HEK293 (cell line): ENCODE data around the gene IGF1R.

Experiments
- CTCF ChIA-PET: fragments of 350-600 bp; formaldehyde crosslinking; extraction: SDS; loops from one replicate; lab custom pipeline; 2021; ENCODE audit warnings: antibody characterized with exemption; lab: Yijun Ruan, JAX
- POLR2A ChIA-PET: fragments of 300-600 bp; formaldehyde crosslinking; extraction: SDS; loops from one replicate; lab custom pipeline; 2020; ENCODE audit warnings: antibody characterized with exemption, inconsistent platforms; lab: Yijun Ruan, JAX
- H3K27ac ChIP-seq: fragments of 200-500 bp; sonication (Bioruptor generic); 2 replicates; pipeline ENCODE4 v1.5.1; 2014; ENCODE audit warnings: low read depth, low read length, control low read depth, inconsistent platforms; ENCODE audit errors: extremely low read depth
- H3K36me3 ChIP-seq, 2 experiments: fragments of 200-500 bp in 1 of 2; sonication (Bioruptor generic) in 1 of 2; 1 replicate in 1 of 2; 2 replicates in 1 of 2; pipeline ENCODE4 v1.5.1; 2014 to 2017; ENCODE audit warnings: inconsistent platforms in 2 of 2, low read length in 2 of 2; ENCODE audit not compliant: control insufficient read depth in 2 of 2, insufficient read depth in 1 of 2
- H3K4me1 ChIP-seq: fragments of 200-500 bp; sonication (Bioruptor generic); 2 replicates; pipeline ENCODE4 v1.5.1; 2014; ENCODE audit warnings: mild to moderate bottlenecking, low read length, inconsistent platforms; ENCODE audit not compliant: control insufficient read depth, insufficient read depth
- H3K4me3 ChIP-seq: 2 replicates; pipeline ENCODE4 v1.5.1; 2011; ENCODE audit warnings: low read depth, mild to moderate bottlenecking, control low read depth, low read length, moderate library complexity
- H3K9me3 ChIP-seq: fragments of 200-500 bp; sonication (Bioruptor generic); 2 replicates; pipeline ENCODE4 v1.5.1; 2014; ENCODE audit warnings: low read depth, low read length, inconsistent platforms; ENCODE audit not compliant: control insufficient read depth, insufficient read depth
- HOXD13 ChIP-seq: sonication (generic); formaldehyde crosslinking; IDR thresholded peaks from 2 replicates; pipeline ENCODE4 v1.8.0; 2022; ENCODE audit warnings: missing genetic modification reagents, borderline replicate concordance
- PRDM1 ChIP-seq: fragments of 450-650 bp; formaldehyde crosslinking; IDR thresholded peaks from 2 replicates; pipeline ENCODE4; 2016; ENCODE audit warnings: missing biosample characterization, missing genetic modification characterization
- TCF7L2 ChIP-seq: IDR thresholded peaks from 2 replicates; pipeline ENCODE4 v1.6.1; 2011; ENCODE audit warnings: low read depth, mild to moderate bottlenecking, inconsistent platforms, low read length, moderate library complexity, borderline replicate concordance
- ZFP37 ChIP-seq: fragments of 450-650 bp; formaldehyde crosslinking; IDR thresholded peaks from 2 replicates; pipeline ENCODE4 v1.5.1; 2016; ENCODE audit warnings: missing biosample characterization, missing genetic modification characterization
- ZNF174 ChIP-seq: fragments of 450-650 bp; formaldehyde crosslinking; IDR thresholded peaks from 2 replicates; pipeline ENCODE4 v1.5.0; 2017; ENCODE audit warnings: missing biosample characterization, mild to moderate bottlenecking, missing genetic modification characterization
- ZNF341 ChIP-seq: fragments of 450-650 bp; formaldehyde crosslinking; IDR thresholded peaks from 2 replicates; pipeline ENCODE4; 2016; ENCODE audit warnings: low read depth, missing biosample characterization, missing genetic modification characterization
- ZNF501 ChIP-seq: fragments of 450-650 bp; formaldehyde crosslinking; IDR thresholded peaks from 2 replicates; pipeline ENCODE4 v1.5.1; 2016; ENCODE audit warnings: missing biosample characterization, missing genetic modification characterization
- ZNF830 ChIP-seq: fragments of 450-650 bp; IDR thresholded peaks from 2 replicates; pipeline ENCODE4 v1.5.0; 2018; ENCODE audit warnings: missing biosample characterization, missing genetic modification characterization, low read depth, mild to moderate bottlenecking, moderate library complexity
- TF ChIP-seq, protein P1 (sequence below): fragments of 450-650 bp; formaldehyde crosslinking; IDR thresholded peaks from 2 replicates; pipeline ENCODE4 v1.5.1; 2016; ENCODE audit warnings: missing biosample characterization, missing genetic modification characterization
- TF ChIP-seq, protein P2 (sequence below): fragments of 450-650 bp; formaldehyde crosslinking; IDR thresholded peaks from 2 replicates; pipeline ENCODE4 v1.5.1; 2016; ENCODE audit warnings: missing biosample characterization, missing genetic modification characterization
- TF ChIP-seq, protein P3 (sequence below): fragments of 450-650 bp; formaldehyde crosslinking; IDR thresholded peaks from 2 replicates; pipeline ENCODE4 v1.5.1; 2016; ENCODE audit warnings: missing biosample characterization, missing genetic modification characterization
- TF ChIP-seq, protein P4 (sequence below): fragments of 450-650 bp; formaldehyde crosslinking; conservative IDR thresholded peaks from 2 replicates; pipeline ENCODE4 v1.5.1; 2016; ENCODE audit warnings: low read depth, missing biosample characterization, missing genetic modification characterization
- TF ChIP-seq, protein P5 (sequence below): fragments of 450-650 bp; formaldehyde crosslinking; IDR thresholded peaks from 2 replicates; pipeline ENCODE4 v1.5.1; 2016; ENCODE audit warnings: missing biosample characterization, missing genetic modification characterization

IGF1R gene

DNA sequence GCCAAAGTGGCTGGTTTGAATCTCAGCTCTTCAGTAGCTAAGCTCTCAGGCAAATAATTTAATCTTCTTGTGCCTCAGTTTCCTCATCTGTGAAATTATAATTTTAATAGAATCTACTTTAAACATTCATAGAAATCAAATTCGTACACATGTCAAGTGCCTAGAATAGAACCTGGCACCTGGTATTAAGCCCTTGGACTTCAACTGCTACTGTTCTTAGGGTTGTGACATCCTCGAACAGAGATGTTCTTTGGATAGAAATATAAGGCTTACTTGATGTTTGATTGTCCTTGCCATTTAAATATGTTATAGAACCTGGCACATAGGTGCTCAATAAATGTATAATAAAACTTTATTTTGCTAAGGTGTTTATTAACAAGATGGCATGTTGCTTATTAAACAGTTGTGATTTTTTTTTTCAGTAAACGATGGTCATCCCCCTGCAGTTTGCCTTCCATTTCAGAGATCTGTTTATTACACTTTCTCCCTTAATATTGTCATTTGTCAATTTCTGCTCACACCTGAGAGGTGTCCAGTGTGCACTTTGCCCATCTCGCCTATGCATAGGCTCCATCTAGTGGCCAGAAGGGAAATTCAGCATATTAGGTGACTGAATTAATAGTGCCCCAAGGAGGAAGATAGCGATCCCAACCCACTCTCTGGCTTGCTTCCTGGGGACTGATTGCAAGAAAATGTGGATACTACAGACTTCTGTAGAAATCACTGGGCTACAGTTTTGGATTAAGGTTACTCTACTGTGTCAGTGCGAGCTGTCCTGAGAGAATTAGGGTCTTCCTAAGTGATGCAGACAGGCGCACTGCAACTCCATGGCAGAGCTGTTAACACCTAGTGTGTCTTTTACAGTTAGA lies 10.7 kb downstream of the IGF1R start (continued):
- TF ChIP-seq, protein P1, sequence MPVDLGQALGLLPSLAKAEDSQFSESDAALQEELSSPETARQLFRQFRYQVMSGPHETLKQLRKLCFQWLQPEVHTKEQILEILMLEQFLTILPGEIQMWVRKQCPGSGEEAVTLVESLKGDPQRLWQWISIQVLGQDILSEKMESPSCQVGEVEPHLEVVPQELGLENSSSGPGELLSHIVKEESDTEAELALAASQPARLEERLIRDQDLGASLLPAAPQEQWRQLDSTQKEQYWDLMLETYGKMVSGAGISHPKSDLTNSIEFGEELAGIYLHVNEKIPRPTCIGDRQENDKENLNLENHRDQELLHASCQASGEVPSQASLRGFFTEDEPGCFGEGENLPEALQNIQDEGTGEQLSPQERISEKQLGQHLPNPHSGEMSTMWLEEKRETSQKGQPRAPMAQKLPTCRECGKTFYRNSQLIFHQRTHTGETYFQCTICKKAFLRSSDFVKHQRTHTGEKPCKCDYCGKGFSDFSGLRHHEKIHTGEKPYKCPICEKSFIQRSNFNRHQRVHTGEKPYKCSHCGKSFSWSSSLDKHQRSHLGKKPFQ, result peak; percentile 87
- TF ChIP-seq, protein P2, sequence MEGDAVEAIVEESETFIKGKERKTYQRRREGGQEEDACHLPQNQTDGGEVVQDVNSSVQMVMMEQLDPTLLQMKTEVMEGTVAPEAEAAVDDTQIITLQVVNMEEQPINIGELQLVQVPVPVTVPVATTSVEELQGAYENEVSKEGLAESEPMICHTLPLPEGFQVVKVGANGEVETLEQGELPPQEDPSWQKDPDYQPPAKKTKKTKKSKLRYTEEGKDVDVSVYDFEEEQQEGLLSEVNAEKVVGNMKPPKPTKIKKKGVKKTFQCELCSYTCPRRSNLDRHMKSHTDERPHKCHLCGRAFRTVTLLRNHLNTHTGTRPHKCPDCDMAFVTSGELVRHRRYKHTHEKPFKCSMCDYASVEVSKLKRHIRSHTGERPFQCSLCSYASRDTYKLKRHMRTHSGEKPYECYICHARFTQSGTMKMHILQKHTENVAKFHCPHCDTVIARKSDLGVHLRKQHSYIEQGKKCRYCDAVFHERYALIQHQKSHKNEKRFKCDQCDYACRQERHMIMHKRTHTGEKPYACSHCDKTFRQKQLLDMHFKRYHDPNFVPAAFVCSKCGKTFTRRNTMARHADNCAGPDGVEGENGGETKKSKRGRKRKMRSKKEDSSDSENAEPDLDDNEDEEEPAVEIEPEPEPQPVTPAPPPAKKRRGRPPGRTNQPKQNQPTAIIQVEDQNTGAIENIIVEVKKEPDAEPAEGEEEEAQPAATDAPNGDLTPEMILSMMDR (tag by site-specific recombination), result peak; percentile 42; the same call in 1 of the 2 replicates
- TF ChIP-seq ZNF501 (tag by site-specific recombination), result no peak
- TF ChIP-seq, protein P3, sequence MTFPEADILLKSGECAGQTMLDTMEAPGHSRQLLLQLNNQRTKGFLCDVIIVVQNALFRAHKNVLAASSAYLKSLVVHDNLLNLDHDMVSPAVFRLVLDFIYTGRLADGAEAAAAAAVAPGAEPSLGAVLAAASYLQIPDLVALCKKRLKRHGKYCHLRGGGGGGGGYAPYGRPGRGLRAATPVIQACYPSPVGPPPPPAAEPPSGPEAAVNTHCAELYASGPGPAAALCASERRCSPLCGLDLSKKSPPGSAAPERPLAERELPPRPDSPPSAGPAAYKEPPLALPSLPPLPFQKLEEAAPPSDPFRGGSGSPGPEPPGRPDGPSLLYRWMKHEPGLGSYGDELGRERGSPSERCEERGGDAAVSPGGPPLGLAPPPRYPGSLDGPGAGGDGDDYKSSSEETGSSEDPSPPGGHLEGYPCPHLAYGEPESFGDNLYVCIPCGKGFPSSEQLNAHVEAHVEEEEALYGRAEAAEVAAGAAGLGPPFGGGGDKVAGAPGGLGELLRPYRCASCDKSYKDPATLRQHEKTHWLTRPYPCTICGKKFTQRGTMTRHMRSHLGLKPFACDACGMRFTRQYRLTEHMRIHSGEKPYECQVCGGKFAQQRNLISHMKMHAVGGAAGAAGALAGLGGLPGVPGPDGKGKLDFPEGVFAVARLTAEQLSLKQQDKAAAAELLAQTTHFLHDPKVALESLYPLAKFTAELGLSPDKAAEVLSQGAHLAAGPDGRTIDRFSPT, result no peak
- TF ChIP-seq, all 188 proteins: peak for 10

DNA sequence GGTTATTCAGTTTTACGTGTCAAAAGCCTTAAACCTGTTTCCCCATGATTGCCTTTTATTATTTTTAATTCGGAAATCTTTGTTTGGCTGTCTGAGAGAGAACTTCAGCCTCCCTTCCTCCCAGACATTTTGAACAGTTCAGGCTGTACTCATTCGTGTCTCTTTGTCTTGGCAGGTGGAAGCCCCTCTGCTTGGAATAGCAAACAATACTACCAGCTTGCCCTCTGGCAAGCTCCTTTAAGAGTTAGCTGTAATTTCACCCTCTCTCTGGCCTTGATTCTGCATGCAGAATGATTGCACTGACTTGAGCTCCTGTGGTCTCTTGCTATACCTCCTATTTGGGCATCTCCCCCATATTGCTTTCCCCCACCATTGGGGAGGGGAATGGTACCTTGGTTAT lies 11.7 kb downstream of the IGF1R start:
- Histone ChIP-seq H3K27ac (no peak overlapping the region), H3K9me3 (no peaks in the 10 kb centered on the region), H3K4me3 (no peak overlapping the region), H3K4me1 (peaks cover 17% of the 10 kb centered on the region), H3K36me3 (no peaks in the 10 kb centered on the region)
- ChIA-PET POLR2A (interaction anchor here (1.1 kb wide), 1 partner anchor 9 kb away, joined by 3 read pairs; no protein-coding TSS in a partner anchor), CTCF (interaction anchor here (0.5 to 7.5 kb wide), 51 partner anchors 8 to 1048 kb away, joined by 3 to 142 read pairs (median 4); no protein-coding TSS in a partner anchor)
- TF ChIP-seq PRDM1 (tag by site-specific recombination) (no peak), ZNF341 (tag by site-specific recombination) (0 out of 2 replicates have a peak, but pooled peaks have one; percentile 30), TCF7L2 (no peak), ZFP37 (tag by site-specific recombination) (no peak), HOXD13 (CRISPR knock-in tag) (no peak), ZNF174 (tag by site-specific recombination) (no peak), ZNF830 (tag by site-specific recombination) (no peak)
- TF ChIP-seq, protein P4, sequence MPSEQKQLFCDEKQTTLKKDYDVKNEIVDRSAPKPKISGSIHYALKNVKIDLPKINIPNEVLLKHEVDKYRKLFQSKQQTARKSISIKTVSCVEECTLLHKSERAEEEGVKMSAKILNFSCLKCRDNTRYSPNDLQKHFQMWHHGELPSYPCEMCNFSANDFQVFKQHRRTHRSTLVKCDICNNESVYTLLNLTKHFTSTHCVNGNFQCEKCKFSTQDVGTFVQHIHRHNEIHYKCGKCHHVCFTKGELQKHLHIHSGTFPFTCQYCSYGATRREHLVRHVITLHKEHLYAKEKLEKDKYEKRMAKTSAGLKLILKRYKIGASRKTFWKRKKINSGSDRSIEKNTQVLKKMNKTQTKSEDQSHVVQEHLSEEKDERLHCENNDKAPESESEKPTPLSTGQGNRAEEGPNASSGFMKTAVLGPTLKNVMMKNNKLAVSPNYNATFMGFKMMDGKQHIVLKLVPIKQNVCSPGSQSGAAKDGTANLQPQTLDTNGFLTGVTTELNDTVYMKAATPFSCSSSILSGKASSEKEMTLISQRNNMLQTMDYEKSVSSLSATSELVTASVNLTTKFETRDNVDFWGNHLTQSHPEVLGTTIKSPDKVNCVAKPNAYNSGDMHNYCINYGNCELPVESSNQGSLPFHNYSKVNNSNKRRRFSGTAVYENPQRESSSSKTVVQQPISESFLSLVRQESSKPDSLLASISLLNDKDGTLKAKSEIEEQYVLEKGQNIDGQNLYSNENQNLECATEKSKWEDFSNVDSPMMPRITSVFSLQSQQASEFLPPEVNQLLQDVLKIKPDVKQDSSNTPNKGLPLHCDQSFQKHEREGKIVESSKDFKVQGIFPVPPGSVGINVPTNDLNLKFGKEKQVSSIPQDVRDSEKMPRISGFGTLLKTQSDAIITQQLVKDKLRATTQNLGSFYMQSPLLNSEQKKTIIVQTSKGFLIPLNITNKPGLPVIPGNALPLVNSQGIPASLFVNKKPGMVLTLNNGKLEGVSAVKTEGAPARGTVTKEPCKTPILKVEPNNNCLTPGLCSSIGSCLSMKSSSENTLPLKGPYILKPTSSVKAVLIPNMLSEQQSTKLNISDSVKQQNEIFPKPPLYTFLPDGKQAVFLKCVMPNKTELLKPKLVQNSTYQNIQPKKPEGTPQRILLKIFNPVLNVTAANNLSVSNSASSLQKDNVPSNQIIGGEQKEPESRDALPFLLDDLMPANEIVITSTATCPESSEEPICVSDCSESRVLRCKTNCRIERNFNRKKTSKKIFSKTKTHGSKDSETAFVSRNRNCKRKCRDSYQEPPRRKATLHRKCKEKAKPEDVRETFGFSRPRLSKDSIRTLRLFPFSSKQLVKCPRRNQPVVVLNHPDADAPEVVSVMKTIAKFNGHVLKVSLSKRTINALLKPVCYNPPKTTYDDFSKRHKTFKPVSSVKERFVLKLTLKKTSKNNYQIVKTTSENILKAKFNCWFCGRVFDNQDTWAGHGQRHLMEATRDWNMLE (tag by site-specific recombination), result no peak
- TF ChIP-seq, protein P5, sequence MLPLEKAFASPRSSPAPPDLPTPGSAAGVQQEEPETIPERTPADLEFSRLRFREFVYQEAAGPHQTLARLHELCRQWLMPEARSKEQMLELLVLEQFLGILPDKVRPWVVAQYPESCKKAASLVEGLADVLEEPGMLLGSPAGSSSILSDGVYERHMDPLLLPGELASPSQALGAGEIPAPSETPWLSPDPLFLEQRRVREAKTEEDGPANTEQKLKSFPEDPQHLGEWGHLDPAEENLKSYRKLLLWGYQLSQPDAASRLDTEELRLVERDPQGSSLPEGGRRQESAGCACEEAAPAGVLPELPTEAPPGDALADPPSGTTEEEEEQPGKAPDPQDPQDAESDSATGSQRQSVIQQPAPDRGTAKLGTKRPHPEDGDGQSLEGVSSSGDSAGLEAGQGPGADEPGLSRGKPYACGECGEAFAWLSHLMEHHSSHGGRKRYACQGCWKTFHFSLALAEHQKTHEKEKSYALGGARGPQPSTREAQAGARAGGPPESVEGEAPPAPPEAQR (tag by site-specific recombination), result no peak
